Midbrain (tissue), 1 donor: ENCODE data around the gene DMAC2.
"Not testable (repeated sequence)": the region's sequence is repeated elsewhere in the genome, so short reads cannot be mapped to it uniquely, and the experiment has no call there.

Source experiments
- DNase-seq: peaks from one replicate; lab custom pipeline; 2025; lab: John Stamatoyannopoulos, UW

Gene DMAC2

GRCh38 chr19:41398598-41398997, 41.1 kb downstream of the DMAC2 start:
- no peak for DNase-seq

DNA sequence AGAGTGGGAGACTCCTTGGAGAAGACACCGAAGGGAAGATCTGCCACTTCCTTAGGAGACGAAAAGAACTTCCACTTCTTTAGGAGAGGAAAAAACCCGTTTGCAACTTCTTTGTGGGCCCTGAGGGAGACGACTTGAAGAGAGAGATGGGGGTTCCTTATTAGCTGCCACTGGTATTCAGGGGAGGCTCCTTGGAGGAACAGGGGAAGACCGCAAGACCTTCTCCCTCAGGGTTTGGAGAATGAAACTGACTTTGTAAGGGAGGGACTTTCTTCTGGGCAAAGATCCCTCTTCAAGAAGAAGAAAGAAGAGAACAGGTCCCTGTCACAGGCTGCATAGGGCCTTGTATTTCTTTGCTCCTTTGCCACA, 41.7 kb downstream of the DMAC2 start:
- DNase-seq: no peak

- peak; percentile 99 for DNase-seq
Observed at GRCh38 chr19:41397086-41398049, 42.3 kb downstream of the DMAC2 start, which contains the start of the genes BCKDHA and EXOSC5. Gene BCKDHA (plus strand): TSS chr19:41397818. CDS start chr19:41397828, 10 bp downstream. Gene EXOSC5 (minus strand): TSS chr19:41397359. CDS start chr19:41397328, 31 bp downstream.

DNA sequence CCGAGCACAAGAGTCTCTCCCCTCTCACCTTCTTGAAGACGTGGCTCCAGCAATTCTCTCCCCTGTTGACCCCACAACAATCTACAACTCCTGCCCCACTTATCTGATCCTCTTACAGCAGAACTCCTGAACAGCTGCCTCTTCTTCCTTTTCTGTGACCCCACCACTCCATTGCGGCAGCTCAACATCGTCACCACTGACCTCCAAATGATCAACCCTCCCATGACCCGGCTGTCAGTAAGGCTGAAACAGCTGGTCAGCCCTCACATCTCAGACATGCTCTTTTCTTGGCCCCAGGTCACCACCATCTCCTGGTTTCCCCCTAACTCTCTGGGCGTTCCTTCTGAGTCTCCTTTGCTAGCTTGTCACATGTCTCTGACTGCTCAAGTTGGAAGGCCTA, 44.4 kb downstream of the DMAC2 start:
- no peak for DNase-seq

DNA sequence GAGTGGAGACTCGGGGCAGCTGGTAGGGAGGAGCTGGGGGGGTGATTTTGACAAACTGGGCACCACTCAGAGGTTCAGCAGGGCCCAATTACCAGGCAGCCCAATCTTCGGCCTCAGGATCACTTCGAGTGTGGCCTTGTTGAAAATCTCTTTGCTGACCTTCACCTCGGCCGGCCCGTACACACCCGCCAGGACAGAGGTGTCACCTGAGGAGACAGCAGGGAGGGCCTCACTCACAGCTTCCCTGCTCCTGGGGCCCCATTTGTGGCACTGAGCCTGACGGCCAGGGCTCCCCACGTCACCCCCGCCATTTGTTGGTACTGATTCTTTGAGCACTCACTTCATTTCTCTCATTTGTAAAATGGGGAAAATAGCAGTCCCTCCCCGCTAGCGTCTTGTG, 46.9 kb downstream of the DMAC2 start:
- DNase-seq: no peak

DNA sequence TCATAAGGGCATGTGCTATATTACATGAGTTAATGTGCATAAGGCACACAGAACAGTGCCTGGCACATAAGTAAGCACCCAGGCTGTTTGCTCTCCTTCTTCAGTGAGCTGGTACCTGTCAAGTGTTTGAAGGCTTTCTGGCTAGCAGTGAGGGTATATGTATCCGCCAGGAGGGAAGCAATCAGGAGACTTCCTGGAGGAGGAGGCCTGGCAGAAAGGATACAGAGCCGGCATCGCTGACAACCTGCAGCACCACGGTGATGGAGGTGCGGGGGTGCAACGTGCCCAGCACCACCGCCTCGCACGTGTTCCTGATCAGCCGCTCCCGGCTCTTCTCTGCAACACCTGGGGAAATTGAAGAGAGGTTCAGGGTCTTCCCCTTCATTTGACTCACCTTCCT, 48.1 kb downstream of the DMAC2 start:
- no peak for DNase-seq

DNA sequence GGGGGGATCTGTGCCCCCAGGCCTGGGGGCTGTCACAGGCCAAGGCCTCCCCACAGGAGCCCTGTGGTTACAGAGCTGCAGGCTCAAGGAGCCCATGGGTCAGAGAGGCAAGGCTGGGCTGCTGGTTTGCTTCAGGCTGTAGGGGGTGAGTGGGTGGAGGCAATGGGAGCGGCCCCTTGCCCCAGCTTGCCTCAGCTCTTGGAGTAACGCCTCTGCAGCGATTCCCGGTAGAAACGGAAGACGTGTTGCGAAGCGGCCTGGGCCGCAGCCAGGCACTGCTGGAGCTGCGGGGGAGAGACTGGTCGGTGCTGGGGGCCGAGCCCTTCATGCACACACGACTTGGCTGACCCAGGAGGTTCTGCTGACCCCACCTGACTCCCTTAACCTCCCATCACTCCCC, 53.3 kb downstream of the DMAC2 start:
- DNase-seq: no peak

DNA sequence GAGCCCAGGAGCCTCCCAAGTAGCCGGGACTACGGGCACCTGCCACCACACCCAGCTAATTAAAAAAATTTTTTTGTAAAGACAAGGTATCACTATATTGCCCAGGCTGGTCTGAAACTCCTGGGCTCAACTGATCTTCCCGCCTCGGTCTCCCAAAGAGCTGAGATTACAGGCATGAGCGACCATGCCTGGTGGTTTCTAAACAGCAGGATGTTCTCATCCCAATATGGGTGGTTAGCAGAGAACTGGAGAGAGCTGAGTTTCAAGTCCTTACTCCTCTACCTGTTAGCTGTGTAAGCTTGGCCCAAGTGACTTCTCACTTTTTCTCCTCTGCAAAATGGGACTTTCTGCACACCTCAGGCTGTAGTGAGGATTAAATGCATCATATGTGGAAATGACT, 55.4 kb downstream of the DMAC2 start:
- no peak for DNase-seq

GRCh38 chr19:41381536-41381935, 58.2 kb downstream of the DMAC2 start:
- not testable (repeated sequence) for DNase-seq
